GM03348 (cell line): ENCODE data around the gene SEC14L1.
A peak's percentile ranks its signal among the peaks of the same experiment; 100 is the strongest.

Experiments used
- DNase-seq: peaks from one replicate; pipeline ENCODE4 v3.0.0; 2012; ENCODE audit warnings: low spot score

Gene SEC14L1

GRCh38 chr17:77163001-77163400 lies 22.2 kb downstream of the SEC14L1 start:
- no peak for DNase-seq

GRCh38 chr17:77163511-77164280 lies 22.9 kb downstream of the SEC14L1 start:
- DNase-seq, result no peak

DNA sequence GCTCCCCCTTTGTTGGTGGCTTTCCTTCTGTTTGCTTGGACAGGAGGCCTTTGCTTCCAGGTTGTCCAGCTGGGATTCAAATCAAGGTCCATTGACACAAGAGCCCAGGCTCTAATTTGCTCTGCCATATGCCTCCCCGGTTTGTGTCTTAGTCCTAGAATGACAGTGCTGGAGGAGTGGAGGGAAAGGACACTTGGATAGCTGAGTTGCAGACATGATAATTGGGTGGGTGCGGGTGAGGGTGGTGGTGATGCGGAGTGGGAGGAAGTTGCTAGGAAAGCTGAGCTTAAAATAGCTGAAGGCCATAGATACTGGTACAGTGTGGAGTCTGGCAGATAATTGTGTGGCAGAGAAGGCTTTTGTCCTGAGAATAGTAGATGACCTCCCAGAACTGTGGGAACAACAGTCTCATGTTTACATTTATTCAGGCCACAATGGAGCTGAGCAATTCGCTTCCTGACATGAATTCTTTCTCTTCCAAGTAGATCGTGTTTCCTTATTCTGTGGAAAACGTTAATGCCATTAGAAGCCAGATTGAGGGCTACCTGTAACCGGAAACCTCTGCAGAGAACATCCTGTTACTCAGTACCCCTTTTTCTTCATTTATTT lies 23.8 kb downstream of the SEC14L1 start:
- DNase-seq, result no peak

DNA sequence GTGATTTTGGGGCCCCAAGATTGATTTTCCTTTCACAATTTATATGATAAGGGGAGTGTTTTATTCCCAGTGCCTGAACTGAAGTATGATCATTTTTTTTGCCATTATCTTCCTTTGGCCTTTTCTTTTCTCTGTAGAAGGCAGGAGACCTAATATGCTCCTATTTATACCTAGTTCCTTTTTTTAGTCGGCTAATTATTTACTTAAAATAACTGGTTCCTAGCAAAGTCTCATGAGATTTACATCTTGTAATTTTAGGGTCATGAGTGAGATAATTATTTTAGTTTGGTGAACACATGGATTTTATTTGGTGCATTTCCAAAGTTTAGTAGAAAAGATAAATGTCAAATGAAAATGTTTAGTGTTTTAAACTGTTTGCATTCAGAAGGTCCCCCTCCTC lies 24.8 kb downstream of the SEC14L1 start:
- DNase-seq, result no peak

DNA sequence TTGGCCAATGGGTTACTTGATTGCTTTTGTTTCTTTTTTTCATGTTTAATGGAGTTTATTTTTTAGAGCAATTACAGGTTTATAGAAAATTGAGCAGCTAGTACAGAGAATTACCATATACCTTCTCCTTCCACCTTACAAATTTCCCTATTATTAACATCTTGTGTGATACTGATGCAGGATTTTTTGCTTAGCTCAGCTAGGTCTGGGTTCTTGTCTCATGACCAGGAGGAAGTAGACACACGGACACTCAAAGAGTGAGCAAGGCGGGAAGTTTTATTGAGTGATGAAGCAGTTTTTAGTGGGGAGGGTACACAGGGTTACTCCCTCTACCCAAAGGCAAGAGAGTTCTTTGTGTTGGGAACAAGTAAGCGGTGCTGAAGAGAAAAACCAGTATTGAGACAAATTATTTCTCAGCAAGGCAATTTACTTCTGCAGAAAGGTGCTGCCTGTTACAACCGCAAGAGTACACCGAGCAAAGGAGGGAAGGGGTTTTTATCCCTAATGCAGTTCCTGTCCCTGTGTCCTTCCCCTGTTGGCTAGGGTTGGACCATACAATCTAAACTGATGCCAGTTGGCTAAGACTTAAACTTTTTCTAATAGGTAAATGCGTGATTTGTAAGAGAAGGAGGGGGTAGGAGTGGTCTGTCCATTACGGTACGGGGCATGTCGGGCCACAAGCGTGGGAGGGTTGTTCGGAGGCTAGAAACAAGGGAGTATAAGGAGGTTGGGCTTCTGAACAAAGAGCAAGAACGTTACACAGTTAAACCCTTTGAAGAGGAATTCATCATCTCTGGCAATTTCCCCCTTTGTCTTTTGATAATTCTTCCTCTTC lies 26.9 kb downstream of the SEC14L1 start:
- DNase-seq, result no peak

DNA sequence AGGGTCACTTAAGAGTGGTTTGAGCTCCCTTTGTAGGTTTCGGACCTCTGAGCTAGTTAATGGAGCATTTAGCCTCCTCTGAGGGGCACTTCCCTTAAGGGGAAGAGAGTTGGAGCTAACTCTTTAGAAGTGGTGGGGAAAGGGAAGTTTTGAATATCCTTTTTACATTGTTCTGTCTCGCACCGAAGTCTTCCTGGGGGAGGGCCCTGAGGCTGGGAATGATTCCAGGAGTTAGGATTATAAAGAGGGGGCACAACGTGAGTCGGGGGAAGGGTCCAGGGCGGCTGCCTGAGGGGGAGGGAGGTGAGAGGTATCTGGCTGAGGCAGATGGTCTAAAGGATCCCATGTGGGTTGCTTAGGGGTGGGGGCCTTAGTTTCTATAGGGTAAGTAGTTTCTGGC lies 32.3 kb downstream of the SEC14L1 start:
- DNase-seq, result no peak

DNA sequence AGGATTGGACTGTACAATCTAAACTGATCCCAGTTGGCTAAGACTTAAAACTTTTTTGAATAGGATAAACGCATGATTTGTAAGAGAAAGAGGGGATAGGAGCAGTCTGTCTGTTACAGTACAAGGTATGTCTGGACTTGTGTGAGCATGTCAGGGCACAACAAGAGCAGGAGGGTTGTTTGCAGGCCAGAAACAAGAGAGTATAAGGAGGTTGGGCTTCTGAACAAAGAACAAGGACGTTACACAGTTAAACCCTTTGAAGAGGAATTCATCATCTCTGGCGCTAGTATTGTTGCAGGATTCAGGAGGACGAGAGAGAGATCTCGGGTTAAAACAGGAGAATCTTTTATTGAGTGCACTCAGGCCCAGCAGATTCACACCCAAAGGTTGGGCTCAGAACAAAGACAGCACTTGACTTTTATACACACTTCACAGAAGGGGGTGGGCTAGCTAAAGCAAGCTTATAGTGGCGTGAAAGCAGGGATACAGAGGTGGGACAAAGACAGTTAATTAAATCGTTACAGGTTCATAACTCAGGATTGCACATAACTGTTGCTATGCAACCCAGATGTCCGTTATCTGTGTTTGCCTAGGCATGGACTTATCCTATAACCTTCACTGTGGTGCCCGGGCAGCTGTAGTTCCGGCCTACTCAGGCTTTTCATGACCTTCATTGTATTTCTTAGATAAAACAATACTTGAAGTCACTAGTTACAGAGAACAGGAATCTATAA lies 34.3 kb downstream of the SEC14L1 start:
- DNase-seq, result no peak

- DNase-seq, result no peak
Observed at GRCh38 chr17:77177002-77177741, 36.4 kb downstream of the SEC14L1 start.

- no peak for DNase-seq
Observed at GRCh38 chr17:77178050-77178449, 37.3 kb downstream of the SEC14L1 start.

- DNase-seq, result no peak
Observed at GRCh38 chr17:77178563-77178962, 37.8 kb downstream of the SEC14L1 start.

GRCh38 chr17:77180503-77181357 lies 40.0 kb downstream of the SEC14L1 start:
- no peak for DNase-seq

DNA sequence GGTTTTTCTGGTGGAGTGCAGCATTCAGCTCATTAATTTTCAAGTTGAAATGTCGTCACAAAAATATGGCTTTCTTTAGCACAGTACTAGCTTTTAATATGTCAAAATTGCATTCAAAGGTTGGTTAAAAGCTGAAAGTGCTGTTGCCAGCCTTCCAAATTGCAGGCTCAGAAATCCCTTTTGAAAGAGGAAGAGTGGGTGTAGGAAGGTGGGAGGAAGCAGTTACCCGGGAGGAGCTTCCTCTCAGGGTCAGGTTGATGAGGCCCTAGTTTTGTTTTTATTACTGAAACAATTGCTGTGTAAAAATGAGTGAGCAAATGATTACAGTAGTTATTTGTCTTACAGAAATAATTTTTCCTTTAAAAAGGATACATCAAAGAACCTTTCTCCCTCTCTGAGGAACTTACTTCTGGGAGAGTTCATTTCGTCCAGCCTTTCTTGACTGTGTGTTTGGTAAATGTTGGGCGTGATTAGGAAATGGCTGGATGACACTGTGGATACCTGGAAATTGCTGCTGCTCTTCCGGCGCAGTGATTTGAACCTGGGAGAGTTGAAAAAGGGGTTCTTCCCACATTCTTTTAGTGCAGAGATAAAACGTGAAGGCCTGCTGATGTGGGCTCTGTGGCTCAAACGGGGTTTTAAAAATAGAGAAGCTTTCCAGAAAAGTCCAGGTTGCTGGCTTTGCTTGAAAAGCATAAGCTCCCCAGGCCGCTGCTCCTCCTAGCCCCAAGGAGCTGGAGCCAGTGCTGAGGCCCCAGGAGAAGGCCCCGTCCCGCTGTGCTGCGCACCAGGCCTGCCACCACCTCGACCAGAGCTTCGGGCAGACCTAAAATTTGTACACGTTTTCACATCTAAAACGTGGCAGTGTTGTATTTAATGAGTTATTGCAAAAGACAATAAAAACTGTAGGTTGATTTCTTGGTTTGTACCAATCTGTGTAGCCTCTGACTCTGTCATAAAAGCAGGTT lies 41.7 kb downstream of the SEC14L1 start:
- no peak for DNase-seq

DNA sequence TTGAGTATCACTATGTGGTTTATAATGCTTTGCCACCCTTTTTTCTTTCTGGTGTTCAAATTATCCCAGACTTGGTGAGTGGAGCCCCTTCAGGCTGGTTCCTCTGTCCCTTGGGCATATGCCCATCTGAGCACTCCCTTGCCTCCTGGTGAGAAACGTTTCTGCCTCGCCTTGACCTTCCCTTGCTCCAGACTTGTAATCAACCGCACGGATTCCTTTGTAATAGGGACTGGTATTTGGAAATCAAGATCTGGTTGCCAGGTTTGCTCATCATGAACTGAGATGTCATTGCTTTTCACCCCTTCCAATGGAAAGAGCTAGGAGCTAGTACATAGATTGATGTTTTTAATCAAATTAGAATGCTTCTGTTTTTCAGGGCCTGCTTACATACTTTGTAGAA lies 43.7 kb downstream of the SEC14L1 start:
- peak; percentile 33 for DNase-seq

DNA sequence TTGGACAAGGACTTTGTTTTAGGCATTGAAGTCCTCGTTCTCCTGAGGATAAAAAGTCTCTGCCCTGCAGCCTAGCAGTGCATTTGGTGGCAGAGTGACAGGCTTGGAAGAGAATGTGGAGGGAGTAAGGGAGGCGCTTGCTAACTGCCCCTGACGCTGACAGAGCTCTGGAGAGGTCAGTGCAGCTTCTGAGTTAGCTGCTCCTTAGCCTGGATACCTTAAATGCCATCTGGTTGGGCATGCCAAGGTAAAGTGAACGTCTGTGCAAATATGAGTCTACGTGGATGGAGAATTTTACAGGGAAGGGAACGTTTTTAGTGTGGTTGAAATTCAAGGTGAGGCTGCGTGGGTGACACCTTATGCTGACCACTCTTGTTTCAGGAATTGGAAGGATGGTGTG lies 44.4 kb downstream of the SEC14L1 start:
- DNase-seq, result no peak

DNA sequence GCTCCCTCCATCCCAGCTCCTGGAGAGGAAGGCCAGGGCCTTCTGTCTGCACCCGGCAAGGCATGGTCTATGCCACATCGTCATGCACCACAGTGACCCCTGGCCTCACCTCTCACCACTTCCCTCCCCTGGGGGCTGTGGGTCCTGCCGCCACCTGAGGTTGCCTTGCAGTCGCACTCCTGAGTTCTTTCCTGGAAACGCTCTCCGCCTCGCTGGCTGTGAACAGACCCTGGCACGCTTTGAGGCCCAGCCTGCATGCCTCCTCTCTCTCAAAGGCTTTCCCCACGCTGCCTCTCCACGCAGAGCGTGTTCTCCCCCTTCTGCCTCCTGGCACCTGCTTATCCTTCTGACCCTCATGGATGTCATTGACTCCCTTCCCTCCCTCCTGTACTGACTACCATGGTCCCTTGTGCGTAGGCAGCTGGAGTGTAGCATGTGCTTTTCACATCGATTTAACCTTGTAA lies 45.4 kb downstream of the SEC14L1 start:
- no peak for DNase-seq

- DNase-seq, result no peak
Observed at GRCh38 chr17:77188084-77189066, 47.6 kb downstream of the SEC14L1 start.

DNA sequence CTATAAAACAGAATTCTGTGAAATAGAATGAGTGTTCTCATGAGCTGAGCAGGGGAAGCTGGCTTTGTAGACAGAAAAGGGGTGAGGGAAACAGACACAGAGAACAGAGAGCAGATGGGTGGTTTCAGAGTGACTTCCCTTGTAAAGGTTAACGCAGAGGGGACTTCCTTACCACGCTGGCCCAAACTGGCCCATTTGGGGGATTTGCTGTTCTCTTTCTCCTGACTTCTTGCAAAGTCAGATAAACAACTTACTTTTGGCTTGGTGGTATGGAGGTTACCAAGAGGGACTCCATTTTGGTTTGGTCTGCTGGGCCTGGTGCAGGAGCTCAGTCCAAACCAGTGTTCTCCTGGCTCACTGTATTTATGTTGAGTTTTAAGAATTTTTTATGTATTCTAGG lies 48.4 kb downstream of the SEC14L1 start:
- no peak for DNase-seq

DNA sequence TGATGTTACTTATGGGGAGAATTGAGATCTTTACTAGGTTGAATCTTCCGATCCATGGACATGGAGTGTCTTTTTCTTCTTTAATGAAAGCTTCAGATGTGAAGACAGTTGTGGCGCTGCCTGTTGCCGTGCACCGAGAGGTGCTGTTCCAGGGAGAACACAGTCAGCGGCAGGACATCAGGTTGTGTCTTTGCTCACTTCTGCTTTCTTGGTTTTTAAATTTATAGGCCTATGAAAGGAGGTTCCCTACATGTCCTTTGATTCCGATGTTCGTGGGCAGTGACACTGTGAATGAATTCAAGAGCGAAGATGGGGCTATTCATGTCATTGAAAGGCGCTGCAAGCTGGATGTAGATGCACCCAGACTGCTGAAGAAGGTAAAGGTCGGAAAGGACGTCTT lies 49.8 kb downstream of the SEC14L1 start:
- no peak for DNase-seq
